Dedifferentiated amniotic fluid mesenchymal stem cell (primary cell): ENCODE results near the gene CASZ1.

ENCODE experiments used
- DNase-seq: peaks from one replicate; pipeline ENCODE4 v3.0.0-alpha.2; 2016; ENCODE audit errors: extremely low spot score

CASZ1 gene

DNA sequence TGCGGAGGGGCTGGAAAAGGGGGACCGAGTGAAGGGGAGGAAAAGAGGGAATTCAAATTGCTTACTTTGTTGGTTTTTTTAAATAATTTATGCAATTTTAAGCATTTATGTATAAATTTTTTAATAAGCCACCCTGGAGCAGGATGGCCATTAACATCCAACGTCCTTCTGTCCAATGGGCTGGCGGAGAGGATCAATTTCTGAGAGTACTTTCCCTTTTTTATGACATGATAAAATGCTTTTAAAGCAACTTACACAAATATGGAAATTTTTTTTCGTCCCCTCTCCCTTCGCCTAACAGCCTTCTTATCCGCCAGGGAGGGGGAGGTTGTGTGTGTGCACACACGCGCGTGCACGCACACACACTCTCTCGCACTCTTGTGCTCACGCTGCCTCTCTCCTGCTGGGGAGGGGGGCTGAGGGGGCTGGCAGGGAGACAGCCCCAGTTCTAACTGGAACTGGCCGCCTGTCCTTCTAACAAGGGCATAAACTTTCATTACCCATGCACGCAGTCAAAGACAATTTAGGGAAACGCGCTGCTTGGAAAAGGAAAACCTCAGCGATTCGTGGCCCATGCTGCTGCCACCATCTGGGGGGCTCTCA, 123.2 kb downstream of the CASZ1 start:
- DNase-seq = no peak

DNA sequence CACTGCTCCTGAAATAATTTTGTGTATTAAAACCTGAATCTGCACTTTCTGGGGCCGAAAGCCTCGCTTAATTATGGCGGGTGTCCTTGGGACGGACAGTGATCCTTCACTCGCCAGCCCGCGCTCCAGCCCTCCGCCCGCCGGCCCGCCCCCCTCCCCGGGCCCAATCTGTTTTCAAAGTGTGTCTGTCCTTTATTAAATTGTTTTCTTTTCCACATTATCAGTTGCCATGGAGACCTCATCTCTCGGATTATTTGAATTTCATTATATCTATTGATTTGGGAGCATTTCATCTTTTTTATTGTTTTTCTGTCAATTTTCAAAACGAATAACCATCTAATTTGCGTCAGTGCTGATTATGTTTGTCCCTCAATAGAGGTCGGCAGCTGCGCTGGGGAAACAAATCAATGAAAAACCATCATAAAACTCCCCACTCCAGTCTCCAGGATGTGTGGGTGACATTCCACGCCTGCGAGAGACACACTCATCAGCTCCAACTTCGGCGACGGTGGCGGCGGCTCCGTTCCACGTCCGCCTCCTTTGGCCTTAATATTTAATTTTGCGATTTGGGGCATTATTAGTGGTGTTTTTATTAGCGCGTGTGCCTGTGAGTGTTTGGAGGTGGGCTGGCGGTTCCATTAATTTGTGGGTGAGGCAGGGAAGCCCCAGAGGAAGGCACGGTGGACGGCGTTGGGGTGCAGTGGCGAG, 123.9 kb downstream of the CASZ1 start:
- DNase-seq = no peak

DNA sequence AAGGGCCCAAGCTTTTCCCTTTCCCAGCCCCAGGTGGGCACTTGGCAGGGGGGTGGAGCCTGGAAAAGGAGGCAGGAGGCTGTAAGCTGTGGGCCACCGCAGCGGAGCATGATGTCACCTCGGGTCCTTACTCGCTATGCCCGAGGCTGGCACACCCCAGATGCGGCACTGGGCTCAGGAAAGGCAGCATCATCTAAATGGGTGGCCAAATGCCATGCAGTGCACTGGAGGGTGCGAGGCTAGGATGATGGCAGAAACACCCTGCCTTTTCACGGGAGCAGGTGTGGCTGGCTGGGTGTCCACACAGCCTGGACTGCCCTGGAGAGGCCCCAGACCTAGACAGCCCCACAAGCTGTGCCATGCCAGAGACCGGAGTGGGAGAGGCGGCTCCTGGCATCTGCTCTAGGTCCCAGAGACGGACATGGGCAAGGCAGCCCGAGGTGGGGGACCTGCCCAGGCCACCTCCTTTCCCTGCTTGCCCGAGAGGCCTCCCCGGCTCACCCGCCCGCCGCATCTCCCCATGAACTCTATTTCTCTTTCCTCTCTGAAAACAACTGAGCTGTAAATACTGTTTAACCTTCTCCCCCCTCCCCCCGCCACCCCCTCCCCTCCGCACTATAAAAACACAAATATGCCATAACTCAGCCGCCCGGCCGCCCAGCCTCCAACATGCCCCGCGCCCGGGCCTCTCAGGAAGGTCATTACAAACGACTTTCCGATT, 124.7 kb downstream of the CASZ1 start:
- no peak for DNase-seq

DNA sequence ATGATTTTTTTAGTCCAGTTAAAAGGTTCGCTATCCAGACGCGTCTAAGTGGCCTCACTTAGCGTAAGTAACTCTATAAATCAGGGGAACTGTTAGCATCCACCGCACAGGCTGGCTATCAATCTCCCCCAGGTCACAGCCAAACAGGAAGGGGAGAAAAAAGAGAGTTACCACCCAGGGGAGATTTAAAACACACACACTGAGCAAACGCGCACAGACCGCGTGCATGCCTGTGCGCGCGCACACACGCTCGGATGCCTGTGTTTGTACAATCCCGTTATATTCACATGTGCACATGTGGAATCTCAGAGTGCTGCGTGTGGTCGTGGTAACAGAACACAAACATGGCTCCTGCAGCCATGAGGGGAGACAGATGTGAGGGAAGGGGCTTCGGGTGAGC, 125.4 kb downstream of the CASZ1 start:
- no peak for DNase-seq

GRCh38 chr1:10670190-10670589, 126.3 kb downstream of the CASZ1 start:
- no peak for DNase-seq

GRCh38 chr1:10669570-10669969, 126.9 kb downstream of the CASZ1 start:
- DNase-seq = no peak

GRCh38 chr1:10667861-10668761, 128.3 kb downstream of the CASZ1 start:
- no peak for DNase-seq

- DNase-seq = no peak
These were observed 130.3 kb downstream of the CASZ1 start for GRCh38 chr1:10665930-10666850.

DNA sequence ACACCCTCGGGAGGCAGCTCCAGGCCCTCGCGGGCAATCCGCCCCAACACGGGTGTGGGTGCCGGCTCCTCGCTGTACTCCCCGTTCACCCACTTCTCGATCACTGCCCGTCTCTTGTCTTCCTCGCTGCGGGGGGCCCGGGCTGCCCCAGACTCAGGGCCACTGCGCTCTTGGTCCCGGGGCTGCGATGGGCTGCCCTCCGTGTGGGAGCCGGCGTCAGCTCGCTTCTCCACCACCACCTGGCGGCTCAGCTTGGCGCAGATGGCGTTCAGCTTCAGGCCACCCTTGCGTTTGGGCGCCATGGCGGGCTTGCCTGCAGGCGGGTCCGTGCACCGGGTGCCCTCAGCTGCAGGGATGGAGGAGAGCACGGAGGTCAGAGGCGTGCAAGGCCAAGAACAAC, 131.2 kb downstream of the CASZ1 start:
- no peak for DNase-seq

DNA sequence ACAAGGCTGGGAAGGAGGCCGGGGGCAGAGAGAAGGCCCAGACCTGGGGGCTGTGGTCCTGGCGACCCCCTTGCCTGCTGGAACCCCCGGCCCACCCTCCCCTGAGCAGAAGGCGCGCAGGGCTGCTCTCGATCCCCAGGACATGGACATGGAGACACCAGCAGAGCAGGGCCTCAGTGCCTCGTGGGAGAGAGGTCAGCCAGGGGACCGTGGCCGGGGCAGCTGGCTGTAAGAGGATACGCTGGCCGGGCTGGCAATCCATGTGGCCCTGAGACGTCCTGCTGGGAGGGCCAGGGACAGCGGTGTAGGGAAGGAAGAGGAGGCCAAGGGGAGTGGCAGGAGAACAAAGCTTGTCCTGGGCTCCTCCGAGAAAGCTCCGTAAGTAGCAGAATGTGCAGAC, 132.2 kb downstream of the CASZ1 start:
- DNase-seq = no peak

DNA sequence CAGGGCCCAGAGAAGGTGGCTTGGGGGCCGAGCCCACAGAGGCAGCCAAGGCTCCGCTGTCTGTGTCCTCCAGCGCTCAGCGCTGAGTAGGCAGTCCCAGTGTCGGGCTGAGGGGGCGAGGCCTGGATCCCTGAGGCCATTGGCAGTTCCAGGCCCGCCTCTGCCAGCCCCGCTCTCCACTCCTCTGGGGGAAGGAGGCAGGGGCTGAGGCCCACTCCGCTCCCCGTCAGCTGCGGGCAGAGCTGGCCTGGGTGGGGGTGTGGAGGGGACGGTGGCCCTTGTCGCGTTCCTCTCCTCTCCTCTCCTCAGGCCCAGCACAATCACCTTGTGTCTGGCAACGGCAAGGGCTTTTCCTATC, 132.8 kb downstream of the CASZ1 start:
- DNase-seq = peak; percentile 15

DNA sequence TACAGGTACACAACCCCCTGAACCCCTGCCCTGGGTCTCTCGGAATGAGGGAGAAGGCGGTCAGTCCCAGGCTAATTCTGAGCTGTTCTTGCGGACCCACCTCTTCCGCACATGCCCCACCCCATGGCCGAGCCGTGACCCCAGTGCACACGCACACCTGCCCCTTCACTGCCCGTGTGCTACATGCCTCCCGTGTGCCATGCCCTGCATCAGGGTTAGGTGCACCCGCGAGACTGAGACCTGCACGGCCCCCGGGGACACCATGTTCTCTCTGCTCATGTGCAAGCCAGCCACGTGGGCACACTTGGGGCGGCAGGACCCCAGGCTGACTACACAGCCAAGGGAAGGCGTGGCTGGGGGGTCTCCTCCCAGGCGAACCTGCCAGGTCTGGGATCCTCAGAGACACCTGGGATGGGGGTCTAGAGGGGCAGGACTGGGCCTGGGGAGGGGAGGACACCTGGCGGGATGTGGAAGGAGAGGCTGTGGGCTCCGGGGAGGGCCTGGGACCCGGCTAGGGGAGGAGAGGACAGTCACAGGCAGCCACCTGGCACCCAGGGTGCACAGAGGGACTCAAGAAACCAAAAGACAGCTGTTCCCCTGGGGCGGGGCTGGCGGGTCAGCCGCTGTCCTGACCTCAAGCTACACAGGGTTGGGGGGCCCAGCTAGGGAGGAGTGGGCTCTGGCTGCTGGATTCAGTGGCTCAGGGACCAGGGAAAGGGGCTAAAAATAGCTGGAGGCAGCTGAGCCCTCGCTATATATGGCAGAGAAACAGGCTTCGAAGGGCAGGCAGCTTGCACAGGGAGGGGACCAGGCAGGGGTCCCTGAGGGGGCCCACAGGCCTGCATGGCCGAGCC, 133.4 kb downstream of the CASZ1 start:
- no peak for DNase-seq

GRCh38 chr1:10662090-10662688, 134.3 kb downstream of the CASZ1 start:
- no peak for DNase-seq

DNA sequence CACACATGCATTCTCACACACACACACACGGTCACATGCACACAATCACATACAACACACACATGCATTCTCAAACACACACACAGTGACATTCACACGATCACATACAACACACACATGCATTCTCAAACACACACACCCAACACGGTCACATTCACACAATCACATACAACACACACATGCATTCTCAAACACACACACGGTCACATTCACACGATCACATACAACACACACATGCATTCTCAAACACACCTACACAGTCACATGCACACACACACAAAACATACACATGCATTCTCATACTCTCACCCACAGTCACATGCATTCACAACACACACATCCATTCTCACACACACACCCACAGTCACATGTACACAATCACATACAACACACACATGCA, 135.0 kb downstream of the CASZ1 start:
- no peak for DNase-seq

DNA sequence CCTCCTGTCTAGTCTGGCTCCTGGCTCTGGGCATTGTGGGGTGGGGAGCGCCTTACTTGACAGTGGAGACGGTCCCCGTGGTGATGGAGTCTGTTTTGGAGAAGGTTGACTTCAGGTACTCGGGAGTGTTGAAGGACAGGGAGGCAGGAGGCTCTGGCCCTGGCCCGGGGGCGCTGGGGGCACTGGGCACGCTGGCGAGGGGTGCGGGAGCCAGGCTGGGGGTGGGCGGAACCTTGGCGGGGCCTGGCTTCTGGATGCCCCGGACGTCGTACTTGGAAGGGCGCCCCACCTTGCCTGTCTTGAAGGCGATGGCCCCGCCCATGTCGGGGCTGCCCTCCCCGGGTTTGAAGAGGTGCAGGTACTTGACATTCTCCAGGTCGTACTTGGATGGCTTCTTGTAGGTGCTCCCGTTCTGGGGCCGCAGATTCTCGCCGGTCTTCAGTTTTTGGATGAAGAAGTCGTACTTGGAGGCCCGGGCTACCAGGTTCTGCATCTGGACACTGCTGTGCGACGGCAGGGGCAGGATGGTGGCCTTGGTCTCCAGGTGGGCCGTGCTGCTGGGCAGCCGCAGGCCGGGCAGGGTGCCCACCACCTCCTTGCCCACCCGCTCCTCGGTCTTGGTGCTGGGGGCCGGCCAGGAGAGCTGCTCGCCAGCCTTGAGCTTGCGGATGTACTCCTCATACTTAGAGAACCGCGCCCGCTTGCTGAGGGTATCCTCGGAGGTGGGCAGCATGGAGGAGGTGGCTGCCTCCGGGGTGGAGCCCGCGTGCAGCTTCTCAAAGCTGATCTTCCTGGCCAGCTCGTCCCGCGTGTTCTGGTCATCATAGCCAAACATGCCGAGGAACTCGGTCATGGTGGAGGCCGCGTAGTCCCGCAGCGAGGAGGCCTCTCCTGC, 136.6 kb downstream of the CASZ1 start:
- no peak for DNase-seq

DNA sequence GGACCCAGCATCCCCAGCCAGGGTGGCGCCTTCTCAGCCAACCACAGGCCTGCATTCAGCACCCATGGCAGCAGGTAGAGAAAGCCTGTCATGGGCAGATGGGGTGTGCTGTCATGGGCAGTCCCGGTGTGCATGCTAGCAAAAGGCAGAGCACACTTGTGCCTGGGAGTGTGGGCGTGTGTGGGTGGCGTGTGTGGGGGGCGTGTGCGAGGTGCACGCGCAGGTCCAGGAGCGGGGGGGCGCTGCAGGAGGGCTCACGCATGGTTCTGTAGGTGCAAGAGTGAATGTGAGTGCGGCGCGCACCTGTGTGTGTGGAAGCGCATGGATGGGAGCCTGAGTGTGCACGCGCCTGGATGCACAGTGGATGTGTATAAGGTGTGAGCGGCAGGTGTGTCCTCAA, 137.2 kb downstream of the CASZ1 start:
- DNase-seq = no peak

GRCh38 chr1:10658396-10659066, 137.9 kb downstream of the CASZ1 start:
- DNase-seq = no peak
